Measurements from ENCODE around the gene MEIS1.

MEIS1 gene

DNA sequence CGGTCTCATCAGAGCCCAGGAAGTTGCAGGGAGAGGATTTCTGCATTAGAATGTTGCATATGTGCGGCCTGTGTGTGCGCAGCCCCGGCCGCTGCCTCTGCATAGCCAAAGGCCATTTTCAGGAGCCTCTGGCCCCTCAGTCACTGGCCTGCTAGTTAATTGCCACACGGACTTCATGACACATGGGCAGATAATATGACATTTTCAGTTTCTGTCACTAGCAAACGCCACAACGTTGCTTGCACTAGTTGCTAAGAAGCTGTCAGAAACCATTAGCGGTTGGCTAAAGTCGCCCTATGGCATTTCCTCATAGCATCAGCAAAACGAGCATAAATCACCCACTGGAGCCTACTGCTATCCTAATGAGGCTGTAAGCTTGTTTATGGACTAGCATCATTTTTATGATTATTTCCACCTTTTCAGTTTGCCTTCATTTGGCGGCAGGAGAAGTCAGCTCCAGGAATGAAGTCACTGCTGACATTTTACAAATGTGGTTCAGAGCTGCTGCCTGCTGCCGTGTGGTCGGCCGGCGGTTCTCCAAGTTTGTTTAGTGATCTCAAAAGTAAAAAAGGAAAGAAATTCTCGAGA lies 73.7 kb downstream of the MEIS1 start:
- Histone ChIP-seq H3K4me3 (ENCODE audit: low read length in 2 of 2) (no peak overlapping the region), H3K27ac (ENCODE audit: low read depth in 2 of 2, low read length in 2 of 2) (no peak overlapping the region), H3K9me3 (ENCODE audit: control insufficient read depth in 2 of 2, low read length in 2 of 2) (no peaks in the 10 kb centered on the region), H3K4me1 (ENCODE audit: control insufficient read depth in 2 of 2, insufficient read depth in 2 of 2, low read length in 2 of 2) (peaks cover 0 to 3% of the 10 kb centered on the region in 2 donors), H3K27me3 (ENCODE audit: control insufficient read depth in 2 of 2, insufficient read depth in 2 of 2, low read length in 2 of 2) (no peaks in the 10 kb centered on the region), H3K36me3 (ENCODE audit: control insufficient read depth in 2 of 2, insufficient read depth in 2 of 2, low read length in 2 of 2) (no peaks in the 10 kb centered on the region), H3K9ac (ENCODE audit: low read depth in 1 of 2, low read length in 2 of 2) (no peak overlapping the region)

DNA sequence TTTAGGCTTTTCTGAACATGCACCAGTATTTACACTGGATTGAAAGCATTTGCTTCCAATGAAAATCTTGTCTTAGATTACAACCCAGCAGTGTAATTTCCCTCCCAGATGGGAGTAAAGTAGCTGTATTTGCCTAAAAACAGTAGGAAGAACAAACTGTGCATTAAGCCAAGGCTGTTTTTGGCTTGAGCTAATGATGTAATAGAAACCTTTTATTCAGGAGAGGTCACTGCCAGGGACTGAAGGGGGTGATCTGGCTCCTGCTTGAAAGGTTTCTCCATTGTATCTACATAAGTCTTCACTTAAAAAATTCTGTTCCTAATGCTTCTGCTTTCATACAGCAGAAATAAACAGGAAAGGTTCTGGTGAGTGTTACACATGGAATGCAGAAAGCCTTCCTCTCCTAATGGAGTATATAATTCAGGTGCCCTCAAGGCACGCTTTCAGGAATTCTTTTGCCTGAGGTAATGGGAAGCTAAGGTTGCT lies 74.4 kb downstream of the MEIS1 start:
- Histone ChIP-seq H3K9ac (ENCODE audit: low read depth in 1 of 2, low read length in 2 of 2) (no peak overlapping the region), H3K27ac (ENCODE audit: low read depth in 2 of 2, low read length in 2 of 2) (no peak overlapping the region), H3K27me3 (ENCODE audit: control insufficient read depth in 2 of 2, insufficient read depth in 2 of 2, low read length in 2 of 2) (no peaks in the 10 kb centered on the region), H3K36me3 (ENCODE audit: control insufficient read depth in 2 of 2, insufficient read depth in 2 of 2, low read length in 2 of 2) (no peaks in the 10 kb centered on the region), H3K4me1 (ENCODE audit: control insufficient read depth in 2 of 2, insufficient read depth in 2 of 2, low read length in 2 of 2) (peaks cover 0 to 3% of the 10 kb centered on the region in 2 donors), H3K4me3 (ENCODE audit: low read length in 2 of 2) (no peak overlapping the region), H3K9me3 (ENCODE audit: control insufficient read depth in 2 of 2, low read length in 2 of 2) (no peaks in the 10 kb centered on the region)

DNA sequence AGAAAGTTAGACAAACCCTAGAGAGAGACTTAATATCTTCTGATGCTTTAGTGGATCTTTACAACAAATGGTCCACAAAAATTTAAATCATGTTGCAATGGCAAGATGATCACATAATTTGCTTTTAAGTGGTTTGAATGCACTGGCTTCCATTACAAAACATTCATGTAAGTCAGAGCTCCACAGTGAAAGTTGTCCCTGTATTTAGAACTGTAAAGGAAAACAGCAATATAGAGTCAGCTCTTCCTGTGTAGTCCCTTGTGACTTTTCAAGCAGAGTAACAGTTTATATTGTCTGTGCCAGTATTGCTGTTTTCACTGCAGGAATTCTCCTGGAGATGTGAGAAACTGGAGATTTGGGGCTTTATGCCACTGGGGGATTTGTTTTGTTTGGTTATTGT lies 77.7 kb downstream of the MEIS1 start:
- Histone ChIP-seq H3K4me1 (ENCODE audit: control insufficient read depth in 2 of 2, insufficient read depth in 2 of 2, low read length in 2 of 2) (peaks cover 0 to 3% of the 10 kb centered on the region in 2 donors), H3K9me3 (ENCODE audit: control insufficient read depth in 2 of 2, low read length in 2 of 2) (no peaks in the 10 kb centered on the region), H3K9ac (ENCODE audit: low read depth in 1 of 2, low read length in 2 of 2) (no peak overlapping the region), H3K36me3 (ENCODE audit: control insufficient read depth in 2 of 2, insufficient read depth in 2 of 2, low read length in 2 of 2) (no peaks in the 10 kb centered on the region), H3K27ac (ENCODE audit: low read depth in 2 of 2, low read length in 2 of 2) (no peak overlapping the region), H3K27me3 (ENCODE audit: control insufficient read depth in 2 of 2, insufficient read depth in 2 of 2, low read length in 2 of 2) (no peaks in the 10 kb centered on the region), H3K4me3 (ENCODE audit: low read length in 2 of 2) (no peak overlapping the region)

DNA sequence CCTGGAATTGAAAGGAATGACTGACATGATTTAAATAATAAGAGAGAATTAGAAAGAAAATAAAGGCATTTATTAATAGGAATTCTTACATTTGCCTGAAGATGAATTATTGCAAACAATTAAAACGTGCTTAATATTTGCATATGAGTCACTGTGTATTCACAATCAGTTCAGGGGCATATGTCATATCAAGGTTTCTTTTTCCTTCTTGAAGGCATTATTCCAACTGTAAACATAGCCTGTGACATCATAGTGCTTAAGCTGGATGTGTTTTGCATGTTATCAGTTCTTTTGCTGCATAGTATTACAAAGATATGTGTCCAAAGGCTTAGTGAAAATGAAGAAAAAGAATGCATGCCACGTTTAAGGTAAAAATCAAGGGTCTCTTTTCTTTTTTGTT lies 80.8 kb downstream of the MEIS1 start:
- Histone ChIP-seq H3K36me3 (ENCODE audit: control insufficient read depth in 2 of 2, insufficient read depth in 2 of 2, low read length in 2 of 2) (no peaks in the 10 kb centered on the region), H3K27me3 (ENCODE audit: control insufficient read depth in 2 of 2, insufficient read depth in 2 of 2, low read length in 2 of 2) (no peaks in the 10 kb centered on the region), H3K27ac (ENCODE audit: low read depth in 2 of 2, low read length in 2 of 2) (no peak overlapping the region), H3K4me3 (ENCODE audit: low read length in 2 of 2) (no peak overlapping the region), H3K9ac (ENCODE audit: low read depth in 1 of 2, low read length in 2 of 2) (no peak overlapping the region), H3K9me3 (ENCODE audit: control insufficient read depth in 2 of 2, low read length in 2 of 2) (no peaks in the 10 kb centered on the region), H3K4me1 (ENCODE audit: control insufficient read depth in 2 of 2, insufficient read depth in 2 of 2, low read length in 2 of 2) (no peaks in the 10 kb centered on the region)

DNA sequence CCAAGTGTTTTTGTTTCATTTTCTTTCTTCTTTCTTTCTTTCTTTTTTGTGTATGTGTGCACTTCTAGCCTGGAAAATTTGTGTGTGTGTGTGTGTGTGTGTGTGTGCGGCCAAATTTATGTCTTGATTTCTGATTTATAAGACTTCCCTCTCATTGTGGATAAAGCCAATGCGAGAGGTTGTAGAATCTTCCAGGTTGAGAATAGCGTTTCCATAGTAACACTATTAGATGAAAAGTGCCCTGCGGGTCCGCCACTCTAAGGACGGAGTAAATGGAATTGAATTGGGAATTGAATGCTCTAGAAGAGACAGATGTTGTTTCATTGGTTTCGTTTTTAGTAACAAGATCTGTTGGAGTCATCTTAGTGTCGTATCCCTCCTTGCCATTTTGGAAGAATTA lies 81.6 kb downstream of the MEIS1 start:
- Histone ChIP-seq H3K9ac (ENCODE audit: low read depth in 1 of 2, low read length in 2 of 2) (no peak overlapping the region), H3K36me3 (ENCODE audit: control insufficient read depth in 2 of 2, insufficient read depth in 2 of 2, low read length in 2 of 2) (no peaks in the 10 kb centered on the region), H3K27ac (ENCODE audit: low read depth in 2 of 2, low read length in 2 of 2) (no peak overlapping the region), H3K4me1 (ENCODE audit: control insufficient read depth in 2 of 2, insufficient read depth in 2 of 2, low read length in 2 of 2) (no peaks in the 10 kb centered on the region), H3K4me3 (ENCODE audit: low read length in 2 of 2) (no peak overlapping the region), H3K27me3 (ENCODE audit: control insufficient read depth in 2 of 2, insufficient read depth in 2 of 2, low read length in 2 of 2) (no peaks in the 10 kb centered on the region), H3K9me3 (ENCODE audit: control insufficient read depth in 2 of 2, low read length in 2 of 2) (no peaks in the 10 kb centered on the region)

DNA sequence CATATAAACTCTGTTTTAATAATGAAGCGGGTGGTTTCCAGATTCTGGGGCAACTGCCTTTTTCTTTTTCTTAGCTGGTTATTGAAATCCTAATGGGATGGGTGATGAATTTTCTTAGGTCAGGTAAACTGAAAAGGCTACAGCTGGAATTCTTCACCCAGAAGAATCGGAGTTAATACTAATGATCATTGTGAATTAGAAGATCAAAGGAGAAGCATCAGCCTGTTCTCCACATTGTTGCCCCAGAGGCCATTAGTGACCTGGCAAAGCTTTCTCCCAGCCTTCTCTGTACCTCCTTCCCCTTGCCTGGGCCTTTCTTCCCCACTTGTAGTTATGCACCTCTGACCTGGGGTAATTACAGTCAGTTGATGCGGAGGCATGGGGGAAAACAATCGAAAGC lies 82.8 kb downstream of the MEIS1 start:
- Histone ChIP-seq H3K9me3 (ENCODE audit: control insufficient read depth in 2 of 2, low read length in 2 of 2) (no peaks in the 10 kb centered on the region), H3K36me3 (ENCODE audit: control insufficient read depth in 2 of 2, insufficient read depth in 2 of 2, low read length in 2 of 2) (no peaks in the 10 kb centered on the region), H3K27ac (ENCODE audit: low read depth in 2 of 2, low read length in 2 of 2) (no peak overlapping the region), H3K4me1 (ENCODE audit: control insufficient read depth in 2 of 2, insufficient read depth in 2 of 2, low read length in 2 of 2) (no peaks in the 10 kb centered on the region), H3K9ac (ENCODE audit: low read depth in 1 of 2, low read length in 2 of 2) (no peak overlapping the region), H3K4me3 (ENCODE audit: low read length in 2 of 2) (no peak overlapping the region), H3K27me3 (ENCODE audit: control insufficient read depth in 2 of 2, insufficient read depth in 2 of 2, low read length in 2 of 2) (no peaks in the 10 kb centered on the region)

DNA sequence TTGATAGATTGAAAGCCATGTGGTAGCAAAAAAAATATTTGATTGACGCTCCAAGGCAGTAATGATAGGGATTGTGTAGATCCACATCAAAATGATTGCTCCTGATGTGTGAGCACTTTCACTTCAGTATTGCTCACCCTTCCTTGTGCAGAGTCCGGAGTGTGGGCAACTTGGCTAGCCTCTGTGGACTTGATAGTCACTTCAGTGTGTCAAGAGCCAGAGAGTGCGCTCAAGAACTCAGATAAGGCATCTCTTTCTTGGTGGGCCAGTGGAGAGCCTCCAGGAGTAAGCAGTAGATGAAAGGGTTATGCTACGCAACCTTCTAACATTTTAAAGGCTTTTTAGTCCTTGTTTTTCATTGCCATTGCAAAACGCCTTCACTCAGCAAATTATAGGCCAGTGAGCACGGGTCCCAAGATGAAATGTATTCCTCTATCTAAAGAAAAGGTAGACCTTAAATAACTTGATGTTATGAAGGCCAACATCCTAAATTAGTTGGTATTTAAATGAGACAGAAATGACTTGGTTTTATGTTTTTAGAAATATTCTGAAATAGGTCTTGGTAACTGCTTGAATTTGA lies 84.4 kb downstream of the MEIS1 start:
- H3K9me3 ChIP-seq (ENCODE audit: control insufficient read depth in 2 of 2, low read length in 2 of 2), result no peaks in the 10 kb centered on the region
- no peak overlapping the region for H3K4me3 ChIP-seq (ENCODE audit: low read length in 2 of 2)
- H3K9ac ChIP-seq (ENCODE audit: low read depth in 1 of 2, low read length in 2 of 2), result no peak overlapping the region
- no peaks in the 10 kb centered on the region for H3K36me3 ChIP-seq (ENCODE audit: control insufficient read depth in 2 of 2, insufficient read depth in 2 of 2, low read length in 2 of 2)
- H3K27me3 ChIP-seq (ENCODE audit: control insufficient read depth in 2 of 2, insufficient read depth in 2 of 2, low read length in 2 of 2), result no peaks in the 10 kb centered on the region
- H3K27ac ChIP-seq (ENCODE audit: low read depth in 2 of 2, low read length in 2 of 2), result no peak overlapping the region
- H3K4me1 ChIP-seq (ENCODE audit: control insufficient read depth in 2 of 2, insufficient read depth in 2 of 2, low read length in 2 of 2), result no peaks in the 10 kb centered on the region

DNA sequence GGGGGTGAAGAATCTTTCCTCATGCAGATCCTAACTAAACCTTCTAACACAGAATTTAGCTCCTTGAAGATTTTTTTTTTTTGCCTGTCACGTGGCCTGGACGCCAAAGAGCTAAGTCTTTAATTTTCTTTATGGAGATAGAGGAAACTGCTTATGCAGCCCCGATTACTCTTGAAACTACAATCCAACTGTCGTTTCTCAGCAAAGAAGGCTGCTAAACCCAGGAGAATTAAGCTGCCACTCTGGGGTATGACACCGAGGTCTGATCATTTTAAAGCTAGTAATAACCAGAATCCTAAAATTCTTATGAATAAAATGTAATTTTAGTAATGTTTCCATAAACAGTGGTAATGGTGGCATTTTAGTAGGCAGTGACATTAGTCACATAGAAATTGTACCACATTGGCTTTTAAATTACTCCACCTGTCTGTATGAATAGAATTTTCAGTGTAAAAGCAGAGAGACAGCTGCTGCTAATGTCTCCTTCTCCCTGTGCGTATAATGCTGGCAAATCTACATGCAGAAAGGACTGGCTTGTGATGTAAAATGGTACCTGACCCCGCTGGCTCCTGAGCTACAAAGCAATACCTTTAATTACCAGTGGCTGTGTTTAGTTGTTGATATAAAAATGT lies 86.5 kb downstream of the MEIS1 start:
- no peaks in the 10 kb centered on the region for H3K36me3 ChIP-seq (ENCODE audit: control insufficient read depth in 2 of 2, insufficient read depth in 2 of 2, low read length in 2 of 2)
- H3K4me1 ChIP-seq (ENCODE audit: control insufficient read depth in 2 of 2, insufficient read depth in 2 of 2, low read length in 2 of 2), result no peaks in the 10 kb centered on the region
- H3K9ac ChIP-seq (ENCODE audit: low read depth in 1 of 2, low read length in 2 of 2), result no peak overlapping the region
- no peaks in the 10 kb centered on the region for H3K9me3 ChIP-seq (ENCODE audit: control insufficient read depth in 2 of 2, low read length in 2 of 2)
- no peak overlapping the region for H3K27ac ChIP-seq (ENCODE audit: low read depth in 2 of 2, low read length in 2 of 2)
- no peaks in the 10 kb centered on the region for H3K27me3 ChIP-seq (ENCODE audit: control insufficient read depth in 2 of 2, insufficient read depth in 2 of 2, low read length in 2 of 2)
- no peak overlapping the region for H3K4me3 ChIP-seq (ENCODE audit: low read length in 2 of 2)

DNA sequence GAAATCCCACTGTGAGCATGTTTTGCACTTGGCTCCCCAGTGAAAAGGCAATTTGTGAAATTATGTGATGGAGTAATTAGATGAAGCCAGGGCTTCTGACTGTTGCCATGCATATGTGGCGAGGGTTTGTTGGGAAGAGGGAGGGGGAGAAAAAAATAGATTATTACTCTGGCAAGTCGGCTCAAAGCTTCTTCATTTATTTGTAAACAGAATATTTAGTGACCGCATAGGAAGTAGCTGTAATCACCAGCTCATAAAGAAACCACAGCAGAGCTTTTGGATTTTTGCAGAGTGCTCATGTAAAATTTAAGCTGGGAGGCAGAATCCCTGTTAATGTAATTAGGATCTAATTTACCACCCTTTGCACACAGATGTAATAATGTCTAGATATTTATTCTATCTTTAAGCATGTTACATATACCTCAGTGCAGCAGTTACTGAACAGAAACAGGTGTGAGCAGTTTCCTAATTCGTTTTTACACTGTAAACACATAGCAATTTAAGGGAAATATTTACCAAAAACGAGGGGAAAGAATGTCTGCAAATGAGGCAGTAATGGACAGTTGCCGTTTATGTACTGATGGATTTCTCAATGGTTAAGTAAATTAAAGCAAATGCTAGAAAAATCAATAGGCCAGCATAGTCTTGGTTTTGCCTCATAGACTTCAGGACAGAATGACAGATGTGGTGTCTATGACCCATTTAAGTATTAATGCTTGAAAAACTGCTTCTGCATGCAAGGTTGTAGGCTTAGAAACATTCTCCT lies 87.9 kb downstream of the MEIS1 start:
- Histone ChIP-seq H3K36me3 (ENCODE audit: control insufficient read depth in 2 of 2, insufficient read depth in 2 of 2, low read length in 2 of 2) (no peaks in the 10 kb centered on the region), H3K4me3 (ENCODE audit: low read length in 2 of 2) (no peak overlapping the region), H3K9me3 (ENCODE audit: control insufficient read depth in 2 of 2, low read length in 2 of 2) (no peaks in the 10 kb centered on the region), H3K9ac (ENCODE audit: low read depth in 1 of 2, low read length in 2 of 2) (no peak overlapping the region), H3K27me3 (ENCODE audit: control insufficient read depth in 2 of 2, insufficient read depth in 2 of 2, low read length in 2 of 2) (no peaks in the 10 kb centered on the region), H3K4me1 (ENCODE audit: control insufficient read depth in 2 of 2, insufficient read depth in 2 of 2, low read length in 2 of 2) (no peaks in the 10 kb centered on the region), H3K27ac (ENCODE audit: low read depth in 2 of 2, low read length in 2 of 2) (no peak overlapping the region)

DNA sequence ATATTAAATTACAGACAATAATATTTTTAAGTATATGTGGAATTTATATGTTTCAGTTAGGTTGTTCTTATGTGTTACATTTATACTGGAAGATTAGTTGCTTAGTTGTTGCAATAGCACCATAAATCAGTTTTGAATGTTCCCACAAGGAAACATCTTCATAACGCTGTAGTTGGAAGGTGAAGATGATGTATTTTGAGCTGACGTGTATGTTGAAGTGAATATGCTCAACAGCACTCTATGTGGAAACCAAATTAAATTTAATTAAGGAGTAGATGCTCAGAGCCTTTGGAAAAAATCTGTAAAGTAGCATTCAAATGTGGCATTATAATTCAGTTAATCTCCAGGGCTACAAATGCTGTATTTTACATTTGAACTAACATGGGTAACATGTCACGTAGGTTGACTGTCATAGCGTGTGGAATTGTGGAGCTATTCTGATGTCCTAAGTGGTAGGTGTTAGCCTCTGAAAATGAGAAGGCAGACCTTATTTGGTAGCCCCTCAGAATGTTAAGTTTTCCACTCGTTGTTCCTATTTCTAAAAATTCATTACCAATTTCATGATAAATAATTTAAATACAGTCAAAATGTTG lies 88.5 kb downstream of the MEIS1 start:
- no peaks in the 10 kb centered on the region for H3K9me3 ChIP-seq (ENCODE audit: control insufficient read depth in 2 of 2, low read length in 2 of 2)
- H3K9ac ChIP-seq (ENCODE audit: low read depth in 1 of 2, low read length in 2 of 2), result no peak overlapping the region
- no peak overlapping the region for H3K27ac ChIP-seq (ENCODE audit: low read depth in 2 of 2, low read length in 2 of 2)
- H3K4me1 ChIP-seq (ENCODE audit: control insufficient read depth in 2 of 2, insufficient read depth in 2 of 2, low read length in 2 of 2), result no peaks in the 10 kb centered on the region
- H3K36me3 ChIP-seq (ENCODE audit: control insufficient read depth in 2 of 2, insufficient read depth in 2 of 2, low read length in 2 of 2), result no peaks in the 10 kb centered on the region
- H3K27me3 ChIP-seq (ENCODE audit: control insufficient read depth in 2 of 2, insufficient read depth in 2 of 2, low read length in 2 of 2), result no peaks in the 10 kb centered on the region
- H3K4me3 ChIP-seq (ENCODE audit: low read length in 2 of 2), result no peak overlapping the region

All from mucosa of rectum (tissue), 2 donors.